ENCODE data around the gene ZFAND2B. TPM values are rescaled to one million over a fixed set of nuclear protein-coding genes. Genes with fewer than 3 reads are reported as not detected.

The ZFAND2B gene
- polyA plus RNA-seq, 1 donor from 2014 or later: 73.6 TPM

- no peaks in the 10 kb centered on the region for H4K20me1 ChIP-seq (ENCODE audit: insufficient read depth)
- H3K4me3 ChIP-seq (ENCODE audit: low read length): no peak overlapping the region
- H2AFZ ChIP-seq (ENCODE audit: low read depth, low read length): no peak overlapping the region
- no peak overlapping the region for H3K27ac ChIP-seq (ENCODE audit: low read length)
- no peaks in the 10 kb centered on the region for H3K36me3 ChIP-seq (ENCODE audit: insufficient read depth, low read length)
- no peaks in the 10 kb centered on the region for H3K27me3 ChIP-seq (ENCODE audit: insufficient read depth, low read depth, low read length)
- H3K4me2 ChIP-seq (ENCODE audit: low read length): no peak overlapping the region
- no peak for TF ChIP-seq SMC3 (conservative IDR thresholded peaks at IDR 0.05; ENCODE audit: poor library complexity)
- no peak for TF ChIP-seq TAF1 (IDR thresholded peaks at IDR 0.05; ENCODE audit: low read depth)
- no peak for TF ChIP-seq EP300 (conservative IDR thresholded peaks at IDR 0.05; ENCODE audit: poor library complexity, severe bottlenecking)
- no peak for TF ChIP-seq EZH2 (IDR thresholded peaks at IDR 0.05; ENCODE audit: borderline replicate concordance, insufficient read depth, low read length, poor library complexity, severe bottlenecking)
- TF ChIP-seq RAD21 (conservative IDR thresholded peaks at IDR 0.05): no peak
- TF ChIP-seq MXI1 (conservative IDR thresholded peaks at IDR 0.05; ENCODE audit: poor library complexity, severe bottlenecking): no peak
- no peak for TF ChIP-seq REST (IDR thresholded peaks at IDR 0.05; ENCODE audit: borderline replicate concordance)
- TF ChIP-seq CTCF (IDR thresholded peaks at IDR 0.05; ENCODE audit: poor library complexity, severe bottlenecking): no peak
- TF ChIP-seq POLR2AphosphoS5 (IDR thresholded peaks at IDR 0.05): no peak
- no peaks in the 10 kb centered on the region for H3K79me2 ChIP-seq (replicated peaks; ENCODE audit: insufficient read depth, low read length)
- H3K9me3 ChIP-seq (ENCODE audit: low read length): no peaks in the 10 kb centered on the region
- no peaks in the 10 kb centered on the region for H3F3A ChIP-seq (ENCODE audit: insufficient read depth, low read length, poor library complexity, severe bottlenecking)
- no peak overlapping the region for H3K9ac ChIP-seq (ENCODE audit: low read length)
- H3K9me2 ChIP-seq (ENCODE audit: insufficient read depth, low read length): no peaks in the 10 kb centered on the region
Measured at GRCh38 chr2:219213486-219214071, 7.0 kb downstream of the ZFAND2B start.

GRCh38 chr2:219214141-219214540 is 7.6 kb downstream of the ZFAND2B start:
- Histone ChIP-seq H3K9me2 (ENCODE audit: insufficient read depth, low read length) (no peaks in the 10 kb centered on the region), H3K27ac (ENCODE audit: low read length) (no peak overlapping the region), H3K9ac (ENCODE audit: low read length) (no peak overlapping the region), H2AFZ (ENCODE audit: low read depth, low read length) (no peak overlapping the region), H4K20me1 (ENCODE audit: insufficient read depth) (no peaks in the 10 kb centered on the region), H3K9me3 (ENCODE audit: low read length) (no peaks in the 10 kb centered on the region), H3K27me3 (ENCODE audit: insufficient read depth, low read depth, low read length) (no peaks in the 10 kb centered on the region), H3K4me3 (ENCODE audit: low read length) (no peak overlapping the region), H3K36me3 (ENCODE audit: insufficient read depth, low read length) (no peaks in the 10 kb centered on the region), H3K4me2 (ENCODE audit: low read length) (no peak overlapping the region), H3F3A (ENCODE audit: insufficient read depth, low read length, poor library complexity, severe bottlenecking) (no peaks in the 10 kb centered on the region), H3K79me2 (replicated peaks; ENCODE audit: insufficient read depth, low read length) (no peaks in the 10 kb centered on the region)
- TF ChIP-seq REST (IDR thresholded peaks at IDR 0.05; ENCODE audit: borderline replicate concordance) (no peak), TAF1 (IDR thresholded peaks at IDR 0.05; ENCODE audit: low read depth) (no peak), CTCF (IDR thresholded peaks at IDR 0.05; ENCODE audit: poor library complexity, severe bottlenecking) (no peak), EP300 (conservative IDR thresholded peaks at IDR 0.05; ENCODE audit: poor library complexity, severe bottlenecking) (no peak), POLR2AphosphoS5 (IDR thresholded peaks at IDR 0.05) (no peak), MXI1 (conservative IDR thresholded peaks at IDR 0.05; ENCODE audit: poor library complexity, severe bottlenecking) (no peak), EZH2 (IDR thresholded peaks at IDR 0.05; ENCODE audit: borderline replicate concordance, insufficient read depth, low read length, poor library complexity, severe bottlenecking) (no peak), SMC3 (conservative IDR thresholded peaks at IDR 0.05; ENCODE audit: poor library complexity) (no peak), RAD21 (conservative IDR thresholded peaks at IDR 0.05) (no peak)
